Liver (tissue), 9 donors: ENCODE measurements around the gene PNKD. TPM values are rescaled to one million over a fixed set of nuclear protein-coding genes. Genes with fewer than 3 reads are reported as not detected.

Source experiments
- DNase-seq: peaks from one replicate; pipeline ENCODE4 v3.0.0-alpha.2; 2017; ENCODE audit warnings: low spot score
- H3K27ac ChIP-seq, 2 donors: one replicate each; pipeline ENCODE4 v1.7.0; 2013; ENCODE audit warnings: inconsistent platforms in 2 of 2, low read length in 2 of 2, control low read depth in 1 of 2, low read depth in 1 of 2, mild to moderate bottlenecking in 1 of 2
- H3K27me3 ChIP-seq, 4 donors: one replicate each; pipeline versions ENCODE4 v1.6.1 to v1.7.0; 2013; ENCODE audit warnings: low read length in 3 of 4, inconsistent platforms in 1 of 4, mild to moderate bottlenecking in 1 of 4, moderate library complexity in 1 of 4; ENCODE audit not compliant: control insufficient read depth in 4 of 4, insufficient read depth in 4 of 4
- H3K36me3 ChIP-seq, 4 donors: one replicate each; pipeline versions ENCODE4 v1.6.1 to v1.7.0; 2013; ENCODE audit warnings: low read length in 3 of 4, mild to moderate bottlenecking in 3 of 4, low read depth in 1 of 4, moderate library complexity in 1 of 4; ENCODE audit not compliant: control insufficient read depth in 4 of 4, insufficient read depth in 3 of 4
- H3K4me1 ChIP-seq, 4 donors: one replicate each; pipeline versions ENCODE4 v1.6.1 to v1.7.0; 2013; ENCODE audit warnings: low read length in 3 of 4, mild to moderate bottlenecking in 3 of 4, moderate library complexity in 1 of 4; ENCODE audit not compliant: control insufficient read depth in 4 of 4, insufficient read depth in 4 of 4
- H3K4me3 ChIP-seq, 3 donors: one replicate each; pipeline versions ENCODE4 v1.6.1 to v1.7.0; 2013; ENCODE audit warnings: low read length in 3 of 3, control low read depth in 1 of 3, low read depth in 1 of 3, mild to moderate bottlenecking in 1 of 3
- H3K9ac ChIP-seq, 2 donors: one replicate each; pipeline ENCODE4 v1.7.0; 2013; ENCODE audit warnings: low read length in 2 of 2, mild to moderate bottlenecking in 2 of 2, moderate library complexity in 2 of 2, control low read depth in 1 of 2, low read depth in 1 of 2
- H3K9me3 ChIP-seq, 4 donors: one replicate each; pipeline versions ENCODE4 v1.6.1 to v1.7.0; 2013; ENCODE audit warnings: low read length in 3 of 4; ENCODE audit not compliant: control insufficient read depth in 4 of 4
- ATF3 ChIP-seq: IDR thresholded peaks from 2 replicates; pipeline ENCODE4 v1.6.1; 2016; ENCODE audit warnings: antibody characterized with exemption
- CTCF ChIP-seq: fragments of 150-350 bp; IDR thresholded peaks from 2 replicates; pipeline ENCODE4 v1.5.1; 2017; ENCODE audit warnings: improper control_type of control experiment, low read depth, low read length; ENCODE audit not compliant: missing input control
- EGR1 ChIP-seq, 2 donors: IDR thresholded peaks; 2 replicates each; pipeline ENCODE4 v1.6.1; 2016 to 2018; ENCODE audit warnings: antibody characterized with exemption in 2 of 2, low read depth in 2 of 2
- FOXA1 ChIP-seq: IDR thresholded peaks from 2 replicates; pipeline ENCODE4 v1.6.1; 2016; ENCODE audit warnings: antibody characterized with exemption
- FOXA2 ChIP-seq: IDR thresholded peaks from 2 replicates; pipeline ENCODE4 v1.6.1; 2016; ENCODE audit warnings: antibody characterized with exemption
- GABPA ChIP-seq, 2 donors: IDR thresholded peaks in 1 of 2; conservative IDR thresholded peaks in 1 of 2; 2 replicates each; pipeline ENCODE4 v1.6.1; 2016; ENCODE audit warnings: antibody characterized with exemption in 2 of 2, mild to moderate bottlenecking in 1 of 2, moderate library complexity in 1 of 2
- HNF4A ChIP-seq, 2 donors: conservative IDR thresholded peaks; 2 replicates each; pipeline ENCODE4 v1.6.1; 2016; ENCODE audit warnings: antibody characterized with exemption in 2 of 2, mild to moderate bottlenecking in 2 of 2
- HNF4G ChIP-seq: IDR thresholded peaks from 2 replicates; pipeline ENCODE4 v1.6.1; 2016; ENCODE audit warnings: antibody characterized with exemption
- JUND ChIP-seq, 2 donors: IDR thresholded peaks; 2 replicates each; pipeline ENCODE4 v1.6.1; 2016; ENCODE audit warnings: antibody characterized with exemption in 2 of 2
- NR2F2 ChIP-seq: IDR thresholded peaks from 2 replicates; pipeline ENCODE4 v1.6.1; 2016; ENCODE audit warnings: antibody characterized with exemption
- RAD21 ChIP-seq, 2 donors: IDR thresholded peaks; 2 replicates each; pipeline ENCODE4 v1.6.1; 2016; ENCODE audit warnings: antibody characterized with exemption in 2 of 2, mild to moderate bottlenecking in 2 of 2
- REST ChIP-seq: IDR thresholded peaks from 2 replicates; pipeline ENCODE4 v1.6.1; 2016; ENCODE audit warnings: antibody characterized with exemption, mild to moderate bottlenecking
- RXRA ChIP-seq, 2 donors: IDR thresholded peaks; 2 replicates each; pipeline ENCODE4 v1.6.1; 2017 to 2018; ENCODE audit warnings: antibody characterized with exemption in 2 of 2, mild to moderate bottlenecking in 1 of 2
- SP1 ChIP-seq: IDR thresholded peaks from 2 replicates; pipeline ENCODE4 v1.6.1; 2018; ENCODE audit warnings: antibody characterized with exemption, mild to moderate bottlenecking
- YY1 ChIP-seq: IDR thresholded peaks from 2 replicates; pipeline ENCODE4 v1.6.1; 2016; ENCODE audit warnings: antibody characterized with exemption, mild to moderate bottlenecking
- ZBTB33 ChIP-seq: IDR thresholded peaks from 2 replicates; pipeline ENCODE4 v1.6.1; 2016; ENCODE audit warnings: antibody characterized with exemption
- WGBS: extraction: QIAGEN DNeasy Blood & Tissue Kit; methylation state at CpG from one replicate; pipeline ENCODE4 v1.1.7; 2013; 5-methylcytosine and 5-hydroxymethylcytosine counted together
- polyA plus RNA-seq, 2 donors: library from polyadenylated mRNA; stranded (reverse) in 1 of 2; unstranded in 1 of 2; fragments of 200-250 nt in 1 of 2; fragments of >200 nt in 1 of 2; fragmentation: Nextera tagmentation in 1 of 2; extraction: Ambion mirVana in 1 of 2; gene quantifications; one replicate each; pipeline versions ENCODE4 v1.2.1 to v1.2.3, GENCODE V29; 2013 to 2015
- total RNA-seq, 2 donors: library from RNA; depleted of rRNA; stranded (reverse); fragments of >200 nt; gene quantifications; one replicate each; pipeline ENCODE4 v1.2.3, GENCODE V29; 2014
- TF ChIP-seq, protein P1 (sequence below): IDR thresholded peaks from 2 replicates; pipeline ENCODE4 v1.6.1; 2016; ENCODE audit warnings: antibody characterized with exemption
- donor health status: healthy.
- donor health status: healthy.
- donor health status: healthy.
- donor health status: healthy.
- donor health status: healthy.

The PNKD gene
- total and polyA plus RNA-seq, 4 donors = 28.5 to 161 (median 94.9) TPM

- no peak for TF ChIP-seq CTCF
- TF ChIP-seq FOXA1 = no peak
- no peak for TF ChIP-seq ZBTB33
These were observed 73.9 kb downstream of the PNKD start (continued) for GRCh38 chr2:218344090-218344754.

- Histone ChIP-seq H3K4me3 (no peak overlapping the region), H3K4me1 (peaks cover 0 to 3% (median 0%) of the 10 kb centered on the region in 4 donors), H3K9me3 (no peaks in the 10 kb centered on the region), H3K27me3 (no peaks in the 10 kb centered on the region), H3K27ac (no peak overlapping the region), H3K36me3 (peaks cover 14 to 36% (median 22%) of the 10 kb centered on the region in 4 donors), H3K9ac (no peak overlapping the region)
- no peak for TF ChIP-seq GABPA (IDR thresholded peaks at IDR 0.05 in 1 of 2, conservative IDR thresholded peaks at IDR 0.05 in 1 of 2)
- TF ChIP-seq NR2F2 = no peak
- TF ChIP-seq YY1 = no peak
- no peak for TF ChIP-seq HNF4G
- no peak for TF ChIP-seq ATF3
- no peak for TF ChIP-seq ZBTB33
- no peak for TF ChIP-seq REST
- no peak for TF ChIP-seq SP1
- no peak for TF ChIP-seq RAD21 (IDR thresholded peaks at IDR 0.05)
- no peak for TF ChIP-seq FOXA2
- no peak for TF ChIP-seq RXRA (IDR thresholded peaks at IDR 0.05)
- TF ChIP-seq EGR1 (IDR thresholded peaks at IDR 0.05; ENCODE audit: low read depth in 2 of 2) = no peak
- TF ChIP-seq, protein P1, sequence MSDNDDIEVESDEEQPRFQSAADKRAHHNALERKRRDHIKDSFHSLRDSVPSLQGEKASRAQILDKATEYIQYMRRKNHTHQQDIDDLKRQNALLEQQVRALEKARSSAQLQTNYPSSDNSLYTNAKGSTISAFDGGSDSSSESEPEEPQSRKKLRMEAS = no peak
- no peak for TF ChIP-seq HNF4A (conservative IDR thresholded peaks at IDR 0.05)
- no peak for TF ChIP-seq CTCF
- no peak for TF ChIP-seq JUND (IDR thresholded peaks at IDR 0.05)
- no peak for DNase-seq
- WGBS = 96% methylated on average over 22 of the region's 22 CpGs
These were observed 74.6 kb downstream of the PNKD start for GRCh38 chr2:218344755-218345417.
